Measurements from ENCODE around the gene LTN1. TPM values are rescaled to one million over a fixed set of nuclear protein-coding genes. Genes with fewer than 3 reads are reported as not detected.
A peak's percentile ranks its signal among the peaks of the same experiment; 100 is the strongest.

Gene LTN1
- total RNA-seq, 1 donor from 2014 or later: 21.1 TPM

GRCh38 chr21:28892199-28893111, 100.2 kb downstream of the LTN1 start:
- TF ChIP-seq CTCF (IDR thresholded peaks at IDR 0.05; ENCODE audit: insufficient read depth, low read length, poor library complexity, severe bottlenecking): no peak
- no peak for DNase-seq (ENCODE audit: low read depth)
- Histone ChIP-seq H3K27me3 (ENCODE audit: control insufficient read depth, insufficient read depth, low read length) (no peaks in the 10 kb centered on the region), H3K4me3 (ENCODE audit: low read depth, low read length) (no peak overlapping the region), H3K36me3 (ENCODE audit: control insufficient read depth, insufficient read depth, low read length) (no peaks in the 10 kb centered on the region)

GRCh38 chr21:28885853-28886177, 106.9 kb downstream of the LTN1 start:
- Histone ChIP-seq H3K36me3 (ENCODE audit: control insufficient read depth, insufficient read depth, low read length) (no peaks in the 10 kb centered on the region), H3K27me3 (ENCODE audit: control insufficient read depth, insufficient read depth, low read length) (no peaks in the 10 kb centered on the region), H3K4me3 (ENCODE audit: low read depth, low read length) (no peak overlapping the region)
- no peak for TF ChIP-seq CTCF (IDR thresholded peaks at IDR 0.05; ENCODE audit: insufficient read depth, low read length, poor library complexity, severe bottlenecking)
- DNase-seq (ENCODE audit: low read depth): no peak

- Histone ChIP-seq H3K27me3 (ENCODE audit: control insufficient read depth, insufficient read depth, low read length) (no peaks in the 10 kb centered on the region), H3K4me3 (ENCODE audit: low read depth, low read length) (peak overlapping the region; percentile 61), H3K36me3 (ENCODE audit: control insufficient read depth, insufficient read depth, low read length) (no peaks in the 10 kb centered on the region)
- TF ChIP-seq CTCF (IDR thresholded peaks at IDR 0.05; ENCODE audit: insufficient read depth, low read length, poor library complexity, severe bottlenecking): no peak
- DNase-seq (ENCODE audit: low read depth): peak; percentile 45
These were observed 107.5 kb downstream of the LTN1 start for GRCh38 chr21:28884976-28885852.

GRCh38 chr21:28884481-28884880, 108.2 kb downstream of the LTN1 start:
- Histone ChIP-seq H3K36me3 (ENCODE audit: control insufficient read depth, insufficient read depth, low read length) (no peaks in the 10 kb centered on the region), H3K27me3 (ENCODE audit: control insufficient read depth, insufficient read depth, low read length) (no peaks in the 10 kb centered on the region), H3K4me3 (ENCODE audit: low read depth, low read length) (peak overlapping the region; percentile 61)
- TF ChIP-seq CTCF (IDR thresholded peaks at IDR 0.05; ENCODE audit: insufficient read depth, low read length, poor library complexity, severe bottlenecking): no peak
- DNase-seq (ENCODE audit: low read depth): no peak

GRCh38 chr21:28883931-28884330, 108.7 kb downstream of the LTN1 start:
- DNase-seq (ENCODE audit: low read depth): no peak
- no peak overlapping the region for H3K4me3 ChIP-seq (ENCODE audit: low read depth, low read length)
- TF ChIP-seq CTCF (IDR thresholded peaks at IDR 0.05; ENCODE audit: insufficient read depth, low read length, poor library complexity, severe bottlenecking): no peak

More at GRCh38 chr21:28883931-28884330, 108.7 kb downstream of the LTN1 start:
- no peaks in the 10 kb centered on the region for H3K27me3 ChIP-seq (ENCODE audit: control insufficient read depth, insufficient read depth, low read length)
- no peaks in the 10 kb centered on the region for H3K36me3 ChIP-seq (ENCODE audit: control insufficient read depth, insufficient read depth, low read length)

All from kidney epithelial cell (primary cell).